ENCODE data around the gene NECTIN4. TPM values are rescaled to one million over a fixed set of nuclear protein-coding genes. Genes with fewer than 3 reads are reported as not detected.
A peak's percentile ranks its signal among the peaks of the same experiment; 100 is the strongest.

Gene NECTIN4
- total RNA-seq, 2 experiments from 2014 or later, result not detected

DNA sequence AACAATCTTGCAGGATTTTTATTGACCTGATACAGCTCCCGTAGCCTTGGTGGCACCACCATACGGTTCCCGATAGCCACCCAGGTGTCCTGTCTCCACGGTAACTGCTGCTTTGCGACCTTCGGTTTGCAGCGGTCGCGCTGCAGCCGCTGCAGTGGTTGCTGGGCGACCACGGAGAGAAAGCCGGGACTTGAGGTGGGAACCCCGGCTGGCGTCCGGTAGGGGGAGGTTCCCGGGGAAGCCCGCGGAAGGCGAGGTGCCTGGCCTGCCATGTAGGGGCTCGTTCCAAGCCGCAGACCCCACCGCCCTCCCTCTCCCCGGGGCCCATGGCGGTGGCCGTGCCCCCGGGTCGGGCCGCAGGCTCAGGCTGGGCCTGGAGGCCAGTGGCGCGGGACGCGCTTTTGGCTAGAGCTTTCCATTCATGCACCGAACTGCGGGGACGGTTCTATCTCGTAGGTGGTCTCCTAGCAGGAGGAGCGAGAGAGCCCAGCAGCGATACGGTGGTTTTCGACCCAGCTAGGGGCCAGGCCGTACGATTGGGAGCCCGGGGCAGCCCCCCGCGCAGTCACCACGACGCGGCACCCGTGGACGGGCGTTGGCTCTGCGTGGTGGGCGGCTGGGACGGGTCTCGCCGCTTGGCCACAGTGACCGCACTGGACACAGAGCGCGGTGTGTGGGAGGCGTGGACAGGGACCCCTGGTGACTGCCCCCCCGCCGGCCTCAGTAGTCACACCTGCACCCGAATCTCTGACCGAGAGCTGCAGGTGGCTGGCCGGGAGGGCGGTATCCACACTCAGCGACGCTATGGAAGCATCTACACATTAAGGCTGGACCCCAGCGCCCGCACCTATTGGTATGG, 9.1 kb upstream of the NECTIN4 start, which contains the start of gene KLHDC9:
TSS of gene KLHDC9 (plus strand) at position 152 of the 859 bp plus-strand sequence. CDS start at position 327, 175 bp downstream.
- POLR2A ChIA-PET, result interaction anchor here (0.5 to 1.6 kb wide), 7 partner anchors 9 to 108 kb away, joined by 3 to 9 read pairs (median 4); partner anchors contain the start of genes F11R, TSTD1 and USF1

DNA sequence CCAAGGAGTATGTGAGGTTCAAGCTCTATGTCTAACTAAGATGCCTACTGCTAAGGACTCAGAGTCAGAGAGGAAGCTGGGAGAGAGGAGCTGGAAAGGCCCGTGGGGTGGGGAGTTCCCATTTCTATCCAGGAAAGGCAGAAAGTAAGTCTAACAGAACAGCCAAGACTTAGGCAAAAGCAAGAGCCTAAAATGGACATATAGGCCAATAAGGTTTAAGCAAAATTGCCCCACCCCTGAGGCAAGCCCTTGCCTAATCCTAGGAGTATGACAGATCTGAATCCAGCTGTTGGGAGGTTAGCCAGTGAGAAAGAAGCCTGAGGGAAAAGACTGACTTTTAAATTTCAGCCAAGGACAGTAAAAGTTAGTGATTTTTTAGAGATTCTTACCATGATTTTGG, 7.2 kb upstream of the NECTIN4 start:
- intact Hi-C loops (cut with micrococcal nuclease; ENCODE audit: unreplicated experiment), result loop anchor here (2.0 to 10.0 kb wide), 2 partner anchors 52 to 262 kb away; partner anchors contain the start of gene USF1
- Histone ChIP-seq H3K4me1 (ENCODE audit: insufficient read depth, low read length, poor library complexity, severe bottlenecking) (peaks cover 29% of the 10 kb centered on the region), H2AFZ (ENCODE audit: low read length) (no peak overlapping the region), H3K9me3 (ENCODE audit: low read length) (no peaks in the 10 kb centered on the region), H3K79me2 (ENCODE audit: insufficient read depth, low read depth, low read length) (no peaks in the 10 kb centered on the region), H3K36me3 (ENCODE audit: insufficient read depth, low read length) (peaks cover 23% of the 10 kb centered on the region), H3K9me2 (ENCODE audit: insufficient read depth, low read length) (no peaks in the 10 kb centered on the region), H3K27ac (ENCODE audit: low read depth, low read length, poor library complexity, severe bottlenecking) (no peak overlapping the region), H4K20me1 (ENCODE audit: insufficient read depth, low read length) (0 out of 2 replicates have a peak, but pooled peaks cover 4% of the 10 kb centered on the region), H3K4me2 (ENCODE audit: low read length) (no peak overlapping the region), H3K4me3 (ENCODE audit: low read depth, low read length, poor library complexity, severe bottlenecking) (no peak overlapping the region)
- BruUV-seq (replicated peaks), result no TSS peak
- POLR2A ChIA-PET, result no interaction called here
- TF ChIP-seq EZH2phosphoT487 (IDR thresholded peaks at IDR 0.05; ENCODE audit: borderline replicate concordance, low read depth, low read length), result no peak
- TF ChIP-seq, protein P1, sequence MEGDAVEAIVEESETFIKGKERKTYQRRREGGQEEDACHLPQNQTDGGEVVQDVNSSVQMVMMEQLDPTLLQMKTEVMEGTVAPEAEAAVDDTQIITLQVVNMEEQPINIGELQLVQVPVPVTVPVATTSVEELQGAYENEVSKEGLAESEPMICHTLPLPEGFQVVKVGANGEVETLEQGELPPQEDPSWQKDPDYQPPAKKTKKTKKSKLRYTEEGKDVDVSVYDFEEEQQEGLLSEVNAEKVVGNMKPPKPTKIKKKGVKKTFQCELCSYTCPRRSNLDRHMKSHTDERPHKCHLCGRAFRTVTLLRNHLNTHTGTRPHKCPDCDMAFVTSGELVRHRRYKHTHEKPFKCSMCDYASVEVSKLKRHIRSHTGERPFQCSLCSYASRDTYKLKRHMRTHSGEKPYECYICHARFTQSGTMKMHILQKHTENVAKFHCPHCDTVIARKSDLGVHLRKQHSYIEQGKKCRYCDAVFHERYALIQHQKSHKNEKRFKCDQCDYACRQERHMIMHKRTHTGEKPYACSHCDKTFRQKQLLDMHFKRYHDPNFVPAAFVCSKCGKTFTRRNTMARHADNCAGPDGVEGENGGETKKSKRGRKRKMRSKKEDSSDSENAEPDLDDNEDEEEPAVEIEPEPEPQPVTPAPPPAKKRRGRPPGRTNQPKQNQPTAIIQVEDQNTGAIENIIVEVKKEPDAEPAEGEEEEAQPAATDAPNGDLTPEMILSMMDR (conservative IDR thresholded peaks at IDR 0.05; ENCODE audit: low read length), result no peak
- no peak for DNase-seq (ENCODE audit: low spot score)
- CTCF ChIA-PET (ENCODE audit: unreplicated experiment), result interaction anchor here (1.2 kb wide), 1 partner anchor 99 kb away, joined by 6 read pairs; no protein-coding TSS in a partner anchor

More for the DNA sequence above, 9.1 kb upstream of the NECTIN4 start, which contains the start of gene KLHDC9:
- Histone ChIP-seq H3K4me2 (ENCODE audit: low read length) (peak within 1 kb of the TSS; percentile 63), H3K9me2 (ENCODE audit: insufficient read depth, low read length) (no peaks in the 10 kb centered on the region), H3K9me3 (ENCODE audit: low read length) (no peaks in the 10 kb centered on the region), H3K79me2 (ENCODE audit: insufficient read depth, low read depth, low read length) (no peaks in the 10 kb centered on the region), H2AFZ (ENCODE audit: low read length) (peak within 1 kb of the TSS; percentile 49; the same call in 1 of the 2 replicates), H3K4me1 (ENCODE audit: insufficient read depth, low read length, poor library complexity, severe bottlenecking) (peaks cover 29% of the 10 kb centered on the region), H3K27ac (ENCODE audit: low read depth, low read length, poor library complexity, severe bottlenecking) (peak within 1 kb of the TSS; percentile 50), H4K20me1 (ENCODE audit: insufficient read depth, low read length) (0 out of 2 replicates have a peak, but pooled peaks cover 4% of the 10 kb centered on the region), H3K4me3 (ENCODE audit: low read depth, low read length, poor library complexity, severe bottlenecking) (peak within 1 kb of the TSS; percentile 65), H3K36me3 (ENCODE audit: insufficient read depth, low read length) (peaks cover 39% of the 10 kb centered on the region)
- BruUV-seq (replicated peaks), result no TSS peak
- peak; percentile 86 for DNase-seq (ENCODE audit: low spot score)
- intact Hi-C loops (cut with micrococcal nuclease; ENCODE audit: unreplicated experiment), result loop anchor here (10.0 kb wide), 1 partner anchor 264 kb away; no protein-coding TSS in a partner anchor
- CTCF ChIA-PET (ENCODE audit: unreplicated experiment), result interaction anchor here (0.6 to 0.9 kb wide), 3 partner anchors 27 to 323 kb away, joined by 3 to 7 read pairs (median 3); no protein-coding TSS in a partner anchor
- no peak for TF ChIP-seq EZH2phosphoT487 (IDR thresholded peaks at IDR 0.05; ENCODE audit: borderline replicate concordance, low read depth, low read length)
- TF ChIP-seq, protein P1 (conservative IDR thresholded peaks at IDR 0.05; ENCODE audit: low read length), result no peak
